HepG2 (cell line): ENCODE measurements around the gene ATP8A1. TPM values are rescaled to one million over a fixed set of nuclear protein-coding genes. Genes with fewer than 3 reads are reported as not detected.

Experiments
- ATAC-seq: fragments of 200-7000 bp; cut with Tn5 transposase; 3 replicates; pipeline ENCODE4 v1.9.1; 2020; ENCODE audit warnings: mild to moderate bottlenecking, moderate library complexity
- BruUV-seq: library from RNA; stranded (reverse); fragments of 400-500 nt; replicated peaks from 2 replicates; lab custom pipeline; 2021; lab: Mats Ljungman, UMichigan
- CTCF ChIA-PET: fragments of 300-600 bp; formaldehyde crosslinking; extraction: SDS; loops from one replicate; lab custom pipeline; 2021; ENCODE audit warnings: low total read pairs, inconsistent platforms, low intra/inter-chr PET ratio; lab: Yijun Ruan, JAX
- POLR2A ChIA-PET: fragments of 350-600 bp; sonication (Branson Sonifier 250); formaldehyde crosslinking; loops from one replicate; lab custom pipeline; 2020; ENCODE audit warnings: antibody characterized with exemption, inconsistent platforms; lab: Yijun Ruan, JAX
- DNase-seq: peaks from one replicate; pipeline ENCODE4 v3.0.0-alpha.2; 2015; ENCODE audit warnings: low spot score
- FAIRE-seq: peaks from 3 replicates; lab custom pipeline; 2011; peaks lifted over from hg19 to GRCh38; lab: Jason Lieb, UNC
- H2AFZ ChIP-seq: one replicate; pipeline ENCODE4 v1.6.1; 2011; ENCODE audit warnings: low read length, inconsistent platforms
- H3K27ac ChIP-seq: fragments of 300-600 bp; 3 replicates; pipeline ENCODE4 v1.8.0; 2011; ENCODE audit warnings: mixed run types, mild to moderate bottlenecking, mixed read lengths, low read length, inconsistent platforms; ENCODE audit not compliant: insufficient read depth; ENCODE audit errors: extremely low read length
- H3K27me3 ChIP-seq, 2 experiments: fragments of 200-600 bp in 1 of 2; 2 replicates in 1 of 2; 3 replicates in 1 of 2; pipeline versions ENCODE4 v1.6.0 to v1.8.0; 2011; ENCODE audit warnings: low read length in 2 of 2, mild to moderate bottlenecking in 2 of 2, moderate library complexity in 2 of 2, inconsistent platforms in 1 of 2; ENCODE audit not compliant: insufficient read depth in 2 of 2, control insufficient read depth in 1 of 2
- H3K36me3 ChIP-seq, 2 experiments: fragments of 200-600 bp in 1 of 2; replicated peaks in 1 of 2; 2 replicates in 1 of 2; 3 replicates in 1 of 2; pipeline versions ENCODE4 v1.5.1 to v1.8.0; 2011; ENCODE audit warnings: low read length in 2 of 2, inconsistent platforms in 1 of 2; ENCODE audit not compliant: insufficient read depth in 2 of 2, control insufficient read depth in 1 of 2
- H3K4me1 ChIP-seq: 2 replicates; pipeline ENCODE4 v1.5.1; 2012; ENCODE audit warnings: low read length, inconsistent platforms; ENCODE audit not compliant: insufficient read depth
- H3K4me2 ChIP-seq: 2 replicates; pipeline ENCODE4 v1.6.0; 2011; ENCODE audit warnings: low read depth, low read length, inconsistent platforms
- H3K4me3 ChIP-seq, 3 experiments: fragments of 200-600 bp in 1 of 3; sonication (generic), shearing (Covaris generic) in 1 of 3; replicated peaks in 1 of 3; 2 replicates each; pipeline ENCODE4 v1.5.1; 2011 to 2016; ENCODE audit warnings: low read length in 3 of 3, inconsistent platforms in 2 of 3, low read depth in 2 of 3, mild to moderate bottlenecking in 2 of 3, control low read depth in 1 of 3, mixed read lengths in 1 of 3; ENCODE audit not compliant: insufficient read depth in 1 of 3
- H3K79me2 ChIP-seq: one replicate; pipeline ENCODE4 v1.6.1; 2011; ENCODE audit warnings: low read length, inconsistent platforms; ENCODE audit not compliant: insufficient read depth
- H3K9ac ChIP-seq: 2 replicates; pipeline ENCODE4 v1.6.0; 2011; ENCODE audit warnings: mild to moderate bottlenecking, low read depth, low read length, inconsistent platforms; ENCODE audit not compliant: insufficient read depth
- H3K9me3 ChIP-seq: 2 replicates; pipeline ENCODE4 v1.5.1; 2012; ENCODE audit warnings: mild to moderate bottlenecking, low read length
- H4K20me1 ChIP-seq: 2 replicates; pipeline ENCODE4 v1.6.0; 2011; ENCODE audit warnings: inconsistent platforms, mild to moderate bottlenecking, low read length, moderate library complexity; ENCODE audit not compliant: insufficient read depth
- GATAD2A ChIP-seq: IDR thresholded peaks from 2 replicates; pipeline ENCODE4 v1.6.1; 2016
- TBX3 ChIP-seq: fragments of 450-650 bp; IDR thresholded peaks from 2 replicates; pipeline ENCODE4 v1.6.1; 2017; ENCODE audit warnings: antibody characterized with exemption, mild to moderate bottlenecking, inconsistent platforms, borderline replicate concordance
- TRAFD1 ChIP-seq: sonication (generic); formaldehyde crosslinking; IDR thresholded peaks from 2 replicates; pipeline ENCODE4 v1.5.1; 2020; ENCODE audit warnings: missing genetic modification reagents, mild to moderate bottlenecking, borderline replicate concordance
- U2AF2 ChIP-seq: fragments of 200-400 bp; formaldehyde crosslinking; IDR thresholded peaks from 2 replicates; pipeline ENCODE4 v1.6.1; 2017; ENCODE audit warnings: low read depth, mild to moderate bottlenecking, low read length
- WGBS: methylation state at CpG from one replicate; pipeline ENCODE4 v1.1.6; 2017; ENCODE audit warnings: low lambda C conversion rate; 5-methylcytosine and 5-hydroxymethylcytosine counted together
- in situ Hi-C: cut with HindIII; loops from 2 replicates; pipeline ENCODE4 v1.10.0; 2017; ENCODE audit warnings: low pct_unique_long_range_greater_than_20kb; ENCODE audit not compliant: extremely low pct_ligation_motif_present
- intact Hi-C: fragments of 100-400 bp; cut with micrococcal nuclease; formaldehyde crosslinking; loops from one replicate; pipeline ENCODE4 v1.10.0; 2022; ENCODE audit not compliant: unreplicated experiment
- polyA plus RNA-seq, 8 experiments: library from polyadenylated mRNA; depleted of rRNA in 3 of 8; stranded (reverse) in 7 of 8; unstranded in 1 of 8; fragments of >200 nt; fragmentation: Illumina TruSeq in 4 of 8; extraction: Trizol in 4 of 8; gene quantifications; 2 replicates each; pipeline versions ENCODE4 v1.2.1 to v1.2.3, GENCODE V29; 2011 to 2016; ENCODE audit warnings: low read depth in 4 of 8, missing spikeins in 1 of 8, mixed read lengths in 1 of 8; ENCODE audit not compliant: insufficient read depth in 1 of 8
- total RNA-seq, 5 experiments: library from RNA; depleted of rRNA; stranded (reverse); fragments of >200 nt; fragmentation: Illumina TruSeq; extraction: Trizol; gene quantifications; 2 replicates each; pipeline ENCODE4 v1.2.3, GENCODE V29; 2016; ENCODE audit warnings: low read depth in 1 of 5
- TF ChIP-seq, protein P1 (sequence below): sonication (generic); formaldehyde crosslinking; IDR thresholded peaks from 2 replicates; pipeline ENCODE4 v1.5.0; 2020; ENCODE audit warnings: mild to moderate bottlenecking, missing genetic modification reagents
- TF ChIP-seq, protein P2 (sequence below): sonication (generic); formaldehyde crosslinking; IDR thresholded peaks from 2 replicates; pipeline ENCODE4 v1.9.0; 2021; ENCODE audit warnings: missing genetic modification reagents, borderline replicate concordance

The ATP8A1 gene
- total and polyA plus RNA-seq, 2 of the 13 experiments (the other 11 are each of a cell fraction or from before 2014, with no cell fraction given), result 1.7 to 6.2 TPM

DNA sequence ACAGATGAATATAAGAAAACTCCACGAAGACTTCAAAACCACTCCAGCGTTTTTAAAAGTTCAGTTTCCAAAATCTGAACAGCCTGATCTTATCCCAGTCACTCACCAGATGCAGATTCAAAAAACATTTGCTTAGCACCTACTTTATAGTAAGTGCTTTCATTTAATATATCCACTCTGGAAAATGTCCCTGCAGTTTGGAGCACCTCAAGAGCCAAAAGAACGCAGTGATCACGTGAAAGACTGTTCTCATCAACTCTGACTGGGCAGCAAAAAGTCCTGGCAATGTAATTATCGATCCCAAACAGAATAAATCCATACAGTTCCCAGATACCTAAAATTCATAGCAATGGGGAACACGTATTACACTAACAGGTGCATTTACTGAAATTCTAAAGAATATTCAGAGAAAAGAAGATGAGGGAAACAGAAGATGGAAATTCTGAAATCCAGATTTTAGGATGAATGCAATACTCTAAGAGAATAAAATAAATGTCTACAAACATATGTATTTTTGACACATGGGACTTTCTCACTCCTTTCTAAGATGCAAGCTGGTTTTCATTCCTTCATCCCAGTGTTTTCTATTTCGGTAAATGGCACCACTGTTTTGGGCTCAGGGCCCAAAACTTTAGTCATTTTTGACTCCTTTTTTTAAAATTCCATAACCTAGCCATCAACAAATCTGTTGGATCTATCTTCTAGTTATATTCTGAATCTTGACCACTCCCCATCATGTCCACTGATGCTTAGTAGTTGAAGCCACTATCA, 13.9 kb downstream of the ATP8A1 start:
- 38% methylated on average over 7 of the region's 7 CpGs for WGBS
- FAIRE-seq (no peak), DNase-seq (no peak)
- POLR2A ChIA-PET, result no interaction called here
- 0 out of 2 replicates have a peak, but pooled peaks cover 8% of the 10 kb centered on the region for H3K4me1 ChIP-seq
- no peak overlapping the region for H3K4me2 ChIP-seq
- H4K20me1 ChIP-seq, result no peaks in the 10 kb centered on the region
- H3K79me2 ChIP-seq, result no peaks in the 10 kb centered on the region
- no peak overlapping the region for H2AFZ ChIP-seq
- no peaks in the 10 kb centered on the region for H3K9me3 ChIP-seq
- no peak overlapping the region for H3K4me3 ChIP-seq
- no peaks in the 10 kb centered on the region for H3K36me3 ChIP-seq
- no peak for TF ChIP-seq GATAD2A (CRISPR knock-in tag)
- TF ChIP-seq, protein P1, sequence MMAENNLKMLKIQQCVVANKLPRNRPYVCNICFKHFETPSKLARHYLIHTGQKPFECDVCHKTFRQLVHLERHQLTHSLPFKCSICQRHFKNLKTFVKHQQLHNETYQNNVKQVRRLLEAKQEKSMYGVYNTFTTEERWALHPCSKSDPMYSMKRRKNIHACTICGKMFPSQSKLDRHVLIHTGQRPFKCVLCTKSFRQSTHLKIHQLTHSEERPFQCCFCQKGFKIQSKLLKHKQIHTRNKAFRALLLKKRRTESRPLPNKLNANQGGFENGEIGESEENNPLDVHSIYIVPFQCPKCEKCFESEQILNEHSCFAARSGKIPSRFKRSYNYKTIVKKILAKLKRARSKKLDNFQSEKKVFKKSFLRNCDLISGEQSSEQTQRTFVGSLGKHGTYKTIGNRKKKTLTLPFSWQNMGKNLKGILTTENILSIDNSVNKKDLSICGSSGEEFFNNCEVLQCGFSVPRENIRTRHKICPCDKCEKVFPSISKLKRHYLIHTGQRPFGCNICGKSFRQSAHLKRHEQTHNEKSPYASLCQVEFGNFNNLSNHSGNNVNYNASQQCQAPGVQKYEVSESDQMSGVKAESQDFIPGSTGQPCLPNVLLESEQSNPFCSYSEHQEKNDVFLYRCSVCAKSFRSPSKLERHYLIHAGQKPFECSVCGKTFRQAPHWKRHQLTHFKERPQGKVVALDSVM (CRISPR knock-in tag), result no peak
- TF ChIP-seq TRAFD1 (CRISPR knock-in tag), result no peak
- TF ChIP-seq, protein P2, sequence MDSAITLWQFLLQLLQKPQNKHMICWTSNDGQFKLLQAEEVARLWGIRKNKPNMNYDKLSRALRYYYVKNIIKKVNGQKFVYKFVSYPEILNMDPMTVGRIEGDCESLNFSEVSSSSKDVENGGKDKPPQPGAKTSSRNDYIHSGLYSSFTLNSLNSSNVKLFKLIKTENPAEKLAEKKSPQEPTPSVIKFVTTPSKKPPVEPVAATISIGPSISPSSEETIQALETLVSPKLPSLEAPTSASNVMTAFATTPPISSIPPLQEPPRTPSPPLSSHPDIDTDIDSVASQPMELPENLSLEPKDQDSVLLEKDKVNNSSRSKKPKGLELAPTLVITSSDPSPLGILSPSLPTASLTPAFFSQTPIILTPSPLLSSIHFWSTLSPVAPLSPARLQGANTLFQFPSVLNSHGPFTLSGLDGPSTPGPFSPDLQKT (CRISPR knock-in tag), result no peak
- TF ChIP-seq U2AF2, result no peak
- no peak for TF ChIP-seq TBX3
- TF ChIP-seq, all 625 proteins: peak for 0
- H3K27me3 ChIP-seq, result no peaks in the 10 kb centered on the region
- ATAC-seq, result no peak
- CTCF ChIA-PET, result no interaction called here
- H3K27ac ChIP-seq, result no peak overlapping the region
- no TSS peak for BruUV-seq
- in situ Hi-C loops (no loop called here), intact Hi-C loops (no loop called here)
- H3K9ac ChIP-seq, result no peak overlapping the region
